Stimulated activated CD8-positive, alpha-beta memory T cell treated with anti-CD3 and anti-CD28 coated beads, Interleukin-12 subunit alpha, Interleukin-12 subunit beta, amount 100 ng/mL, for 24 hours (primary cell): ENCODE results near the gene SMYD5.

ENCODE experiments used
- DNase-seq: peaks from one replicate; pipeline ENCODE4 v3.0.0-alpha.2; 2020; ENCODE audit errors: extremely low read depth

Gene SMYD5

DNA sequence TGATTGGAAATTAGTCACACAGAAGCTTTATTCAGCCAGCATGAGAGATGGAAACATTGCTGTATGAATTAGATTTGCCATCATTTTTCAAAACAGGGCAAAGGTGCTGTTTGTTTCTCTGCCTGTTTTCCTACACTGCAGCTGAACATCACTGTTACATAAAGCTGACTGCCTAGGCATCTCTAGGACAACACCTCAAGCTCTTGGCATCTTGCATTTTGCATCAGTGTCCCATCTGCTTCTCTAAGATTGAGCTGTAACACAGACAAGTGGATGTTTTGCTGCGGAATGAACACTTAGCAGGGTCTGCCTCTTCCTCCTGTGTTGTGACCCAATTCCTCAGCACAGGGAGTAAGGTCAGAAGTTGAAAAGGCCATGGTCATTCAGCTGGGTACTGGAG, 24.9 kb downstream of the SMYD5 start:
- no peak for DNase-seq

DNA sequence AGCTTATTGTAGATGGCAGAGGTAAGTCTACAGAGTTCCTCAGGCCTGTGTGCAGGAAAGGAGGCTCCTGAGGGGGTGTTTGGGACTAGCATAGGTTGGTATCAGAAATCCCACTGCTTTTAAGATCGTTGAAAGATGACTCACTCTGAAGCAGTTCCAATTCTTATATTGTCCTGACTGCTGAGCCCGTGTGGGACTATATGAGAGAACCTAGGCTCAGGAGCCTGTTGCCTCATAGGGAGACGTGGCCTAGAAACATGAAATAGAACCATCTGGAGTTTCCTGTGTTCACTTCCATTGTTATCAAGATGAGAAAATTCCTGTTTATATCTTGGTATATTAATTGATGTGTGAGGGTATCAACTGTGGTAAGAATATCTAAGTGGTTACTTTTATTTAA, 25.7 kb downstream of the SMYD5 start:
- no peak for DNase-seq

DNA sequence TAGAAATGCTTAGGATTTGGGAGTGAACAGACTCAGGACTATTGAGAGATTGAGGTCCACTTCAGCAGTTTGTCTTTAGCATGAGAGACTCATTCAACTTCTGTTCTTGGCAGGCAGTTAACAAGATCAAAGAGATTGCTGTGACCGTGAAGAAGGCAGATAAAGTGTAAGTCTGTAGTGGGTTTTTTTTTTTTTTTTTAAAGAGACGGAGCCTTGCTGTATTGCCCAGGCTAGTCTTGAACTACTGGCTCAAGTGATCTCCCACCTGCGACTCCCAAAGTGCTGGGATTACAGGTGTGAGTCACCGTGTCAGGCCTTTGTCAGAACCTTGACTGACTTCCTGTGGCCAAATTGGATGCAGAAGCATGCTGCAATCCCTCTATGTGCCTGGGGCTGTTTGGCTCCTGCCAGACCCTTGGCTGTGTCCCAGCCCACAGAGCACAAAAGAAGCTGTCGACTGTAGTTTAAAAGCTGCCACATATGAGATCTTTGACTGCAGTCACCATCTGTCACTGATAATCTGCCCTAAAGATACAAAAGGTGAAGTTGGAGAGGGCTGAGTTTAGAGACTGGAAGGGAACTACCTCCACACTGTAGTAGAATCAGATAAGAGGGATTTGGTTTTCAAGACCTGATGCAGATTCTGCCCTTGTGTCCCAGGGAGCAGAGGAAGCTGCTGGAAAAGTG, 30.0 kb downstream of the SMYD5 start:
- no peak for DNase-seq

DNA sequence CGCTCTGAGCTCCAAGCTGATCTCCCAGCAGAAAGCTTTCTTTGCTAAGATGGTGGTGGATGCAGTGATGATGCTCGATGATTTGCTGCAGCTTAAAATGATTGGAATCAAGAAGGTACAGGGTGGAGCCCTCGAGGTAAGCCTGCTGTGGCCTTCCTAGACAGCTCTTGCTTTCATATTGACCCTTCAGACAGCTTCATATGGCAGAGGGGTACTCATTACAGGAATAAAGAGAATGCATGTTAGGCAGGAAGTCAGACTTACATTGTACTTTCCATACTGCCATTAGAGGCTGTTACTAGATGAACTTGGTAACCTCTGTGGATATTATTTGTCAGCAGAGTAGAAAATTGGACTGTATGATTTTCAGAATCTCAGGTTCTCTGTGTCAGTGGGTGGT, 30.5 kb downstream of the SMYD5 start:
- no peak for DNase-seq

DNA sequence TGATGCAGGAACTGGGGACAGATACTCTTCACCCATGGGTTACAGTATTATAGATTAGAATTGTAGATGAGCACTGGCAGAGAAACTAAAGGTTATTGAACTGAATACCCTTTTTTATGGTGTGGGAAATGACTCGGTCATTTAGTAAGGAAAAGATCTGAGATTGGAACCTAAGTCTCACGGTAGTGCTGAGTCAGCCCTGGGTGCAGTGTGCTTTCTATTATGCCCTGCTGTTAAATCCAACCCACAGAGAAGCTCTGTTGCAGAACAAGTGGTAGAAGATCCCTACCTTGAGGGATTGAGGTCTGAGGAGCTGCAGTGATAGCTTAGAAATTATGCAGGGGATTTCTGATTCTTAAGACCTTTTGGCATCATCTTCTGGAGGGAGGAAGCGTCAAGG, 32.8 kb downstream of the SMYD5 start:
- no peak for DNase-seq

DNA sequence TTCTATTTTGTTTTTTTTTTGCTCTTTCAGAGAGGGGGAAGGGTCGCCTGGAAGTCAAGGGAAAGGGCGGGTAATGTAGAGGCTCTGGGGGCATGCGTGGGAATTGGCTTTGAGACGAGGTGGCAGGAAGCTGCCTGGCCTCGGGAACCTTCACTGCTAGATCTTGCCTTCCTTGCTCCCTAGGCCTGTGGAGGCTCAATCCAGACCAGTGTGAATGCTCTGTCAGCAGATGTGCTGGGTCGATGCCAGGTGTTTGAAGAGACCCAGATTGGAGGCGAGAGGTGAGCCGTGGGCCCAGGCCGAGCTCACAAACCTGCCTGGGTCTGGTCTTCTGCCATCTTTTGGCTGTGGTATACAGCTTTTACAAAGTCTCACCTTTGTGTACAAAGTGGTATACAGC, 35.6 kb downstream of the SMYD5 start:
- DNase-seq = no peak

DNA sequence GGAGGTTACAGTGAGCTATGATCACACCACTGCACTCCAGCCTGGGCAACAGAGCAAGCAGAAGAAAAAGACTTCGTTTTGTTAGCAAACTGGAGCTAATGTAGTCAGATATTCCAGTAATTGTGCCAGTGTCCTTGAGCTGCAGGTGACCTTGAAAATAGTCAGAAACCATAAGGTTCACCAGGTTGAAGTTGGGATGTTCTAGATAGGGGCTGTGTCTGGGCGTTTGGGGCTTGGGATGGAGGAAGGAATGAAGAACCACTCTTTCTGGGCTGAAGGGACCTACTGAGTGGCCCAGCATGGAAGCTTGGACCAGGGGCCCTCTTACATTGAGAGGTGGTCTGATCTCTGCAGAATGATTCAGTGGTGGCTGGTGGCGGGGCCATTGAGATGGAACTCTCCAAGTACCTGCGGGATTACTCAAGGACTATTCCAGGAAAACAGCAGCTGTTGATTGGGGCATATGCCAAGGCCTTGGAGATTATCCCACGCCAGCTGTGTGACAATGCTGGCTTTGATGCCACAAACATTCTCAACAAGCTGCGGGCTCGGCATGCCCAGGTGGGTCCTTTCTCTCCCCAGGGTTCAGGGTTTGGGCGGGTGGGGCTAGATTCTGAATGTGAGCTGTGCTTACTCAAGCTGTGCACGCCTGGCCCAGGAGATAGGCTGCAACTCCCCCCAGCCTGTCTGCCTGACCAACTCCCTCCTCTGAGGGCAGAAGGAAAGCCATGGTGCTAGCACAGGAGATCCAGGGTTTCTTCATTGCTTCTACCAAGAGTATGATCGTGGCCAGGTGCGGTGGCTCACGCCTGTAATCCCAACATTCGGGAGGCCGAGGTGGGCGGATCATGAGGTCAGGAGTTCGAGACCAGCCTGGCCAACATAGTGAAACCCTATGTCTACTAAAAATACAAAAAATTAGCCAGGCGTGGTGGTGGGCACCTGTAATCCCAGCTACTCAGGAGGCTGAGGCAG, 37.1 kb downstream of the SMYD5 start:
- DNase-seq = no peak

DNA sequence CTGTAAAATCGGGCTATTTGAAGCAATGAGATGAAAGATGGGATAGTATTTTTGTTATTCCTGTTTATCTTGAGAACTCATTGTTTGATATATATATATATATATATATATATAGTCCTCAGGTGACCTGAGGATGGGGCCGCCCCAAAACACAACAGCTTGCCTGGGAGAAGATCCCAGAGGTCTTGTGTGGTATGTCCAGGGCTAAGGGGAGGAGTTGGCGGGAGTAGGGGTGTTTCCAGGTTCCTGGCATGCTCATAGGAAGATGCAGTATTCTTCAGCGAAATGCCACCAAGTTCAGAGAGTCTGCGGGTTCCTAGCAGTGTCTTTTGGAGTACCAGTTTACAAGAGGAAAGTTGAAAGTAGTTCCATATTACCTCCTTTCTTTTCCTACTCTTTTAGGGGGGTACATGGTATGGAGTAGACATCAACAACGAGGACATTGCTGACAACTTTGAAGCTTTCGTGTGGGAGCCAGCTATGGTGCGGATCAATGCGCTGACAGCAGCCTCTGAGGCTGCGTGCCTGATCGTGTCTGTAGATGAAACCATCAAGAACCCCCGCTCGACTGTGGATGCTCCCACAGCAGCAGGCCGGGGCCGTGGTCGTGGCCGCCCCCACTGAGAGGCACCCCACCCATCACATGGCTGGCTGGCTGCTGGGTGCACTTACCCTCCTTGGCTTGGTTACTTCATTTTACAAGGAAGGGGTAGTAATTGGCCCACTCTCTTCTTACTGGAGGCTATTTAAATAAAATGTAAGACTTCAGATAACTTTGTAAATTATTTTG, 38.4 kb downstream of the SMYD5 start:
- DNase-seq = no peak

DNA sequence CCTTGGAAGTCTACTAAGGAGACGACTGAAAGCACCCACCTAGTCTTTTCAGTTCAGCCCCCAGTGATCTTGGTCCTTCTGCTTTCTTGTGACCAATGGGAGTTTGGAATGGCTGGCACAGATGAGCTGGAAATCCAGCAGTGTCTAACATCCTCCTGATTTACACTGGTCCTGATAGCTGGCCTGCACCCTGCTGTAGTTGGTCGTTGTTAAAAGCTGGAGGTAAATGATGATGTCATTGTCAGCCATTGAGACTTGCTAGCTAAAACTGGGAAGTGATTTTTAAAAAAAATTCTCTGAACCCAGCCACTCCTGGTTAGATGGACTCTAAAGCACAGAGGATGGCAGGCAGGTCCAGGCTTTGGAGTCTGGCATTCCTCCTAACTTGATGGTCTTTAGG, 39.4 kb downstream of the SMYD5 start:
- no peak for DNase-seq

DNA sequence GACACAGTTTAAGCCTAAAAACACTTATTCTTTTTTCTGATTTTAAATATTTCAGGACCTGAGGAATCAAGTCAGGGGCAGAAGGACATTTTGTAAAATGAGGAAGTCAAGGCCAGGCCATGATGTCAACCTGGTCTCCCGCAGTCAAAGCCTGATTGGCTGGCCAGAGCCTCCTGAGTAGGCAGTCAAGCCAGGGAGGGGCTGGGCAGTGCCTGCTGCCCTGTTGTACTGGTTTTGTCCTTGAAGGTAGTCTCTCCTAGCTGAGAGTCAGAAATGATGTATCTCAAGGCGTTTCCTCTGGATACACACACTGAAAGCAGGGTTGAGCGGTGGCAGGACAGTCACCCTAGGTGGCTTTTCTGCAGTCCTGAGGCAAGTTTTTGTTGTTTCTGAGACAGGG, 39.9 kb downstream of the SMYD5 start:
- no peak for DNase-seq

DNA sequence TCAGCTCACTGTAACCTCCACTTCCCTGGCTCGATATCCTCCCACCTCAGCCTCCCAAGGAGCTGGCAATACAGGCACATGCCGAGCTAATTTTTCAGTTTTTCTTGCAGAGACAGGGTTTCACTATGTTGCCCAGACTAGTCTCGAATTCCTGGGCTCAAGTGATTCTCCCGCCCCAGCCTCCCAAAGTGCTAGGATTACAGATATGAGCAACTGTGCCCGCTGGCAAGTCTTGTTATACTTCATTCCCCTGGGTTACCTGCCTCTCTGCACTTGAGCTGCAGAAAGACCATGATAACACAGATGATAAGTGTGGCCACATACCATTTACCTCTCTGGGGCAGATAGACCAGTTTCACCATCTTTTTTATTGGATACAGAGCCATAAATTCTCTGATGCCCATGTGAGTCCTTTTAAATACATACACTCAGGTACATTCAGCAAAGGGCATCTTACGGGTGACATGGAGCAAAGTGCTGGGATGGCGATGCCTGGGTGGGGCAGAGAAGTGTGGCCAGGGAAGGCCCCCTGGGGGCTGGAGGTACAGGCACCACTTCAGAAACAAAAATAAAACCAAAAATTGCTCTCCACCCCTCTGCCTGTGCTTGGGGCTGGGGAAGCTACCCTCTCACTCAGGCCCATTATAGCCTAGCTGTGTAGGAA, 40.4 kb downstream of the SMYD5 start:
- no peak for DNase-seq

DNA sequence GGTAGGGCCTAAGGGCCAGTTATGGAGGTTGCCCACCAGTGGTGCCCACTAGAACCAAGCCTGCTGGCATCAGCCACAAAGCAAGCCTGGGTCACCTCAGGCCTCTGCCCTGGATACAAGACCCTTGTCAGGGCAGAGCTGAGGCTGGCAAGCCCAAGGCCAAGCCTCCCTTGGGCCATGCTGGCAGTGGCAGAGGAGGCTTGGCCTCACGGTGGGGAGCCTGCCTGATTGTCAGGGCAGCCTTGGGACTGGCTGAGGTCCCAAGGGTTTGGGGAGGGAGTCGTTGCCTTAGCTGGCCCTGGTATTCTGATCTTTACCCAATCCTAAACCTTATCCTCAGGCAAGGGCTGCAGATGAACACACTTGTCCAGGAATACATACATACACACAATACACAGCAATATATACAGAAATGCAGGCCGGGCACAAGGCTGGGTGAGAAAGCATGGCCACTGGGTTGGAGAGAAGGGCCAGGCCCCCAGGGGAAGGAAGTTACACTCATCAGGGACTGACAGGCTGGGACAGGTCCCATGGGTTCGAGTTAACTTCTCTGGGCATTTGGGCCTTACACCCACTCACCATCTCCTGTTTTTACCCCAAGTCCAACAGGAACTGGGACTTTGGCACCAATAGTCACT, 41.1 kb downstream of the SMYD5 start:
- no peak for DNase-seq

DNA sequence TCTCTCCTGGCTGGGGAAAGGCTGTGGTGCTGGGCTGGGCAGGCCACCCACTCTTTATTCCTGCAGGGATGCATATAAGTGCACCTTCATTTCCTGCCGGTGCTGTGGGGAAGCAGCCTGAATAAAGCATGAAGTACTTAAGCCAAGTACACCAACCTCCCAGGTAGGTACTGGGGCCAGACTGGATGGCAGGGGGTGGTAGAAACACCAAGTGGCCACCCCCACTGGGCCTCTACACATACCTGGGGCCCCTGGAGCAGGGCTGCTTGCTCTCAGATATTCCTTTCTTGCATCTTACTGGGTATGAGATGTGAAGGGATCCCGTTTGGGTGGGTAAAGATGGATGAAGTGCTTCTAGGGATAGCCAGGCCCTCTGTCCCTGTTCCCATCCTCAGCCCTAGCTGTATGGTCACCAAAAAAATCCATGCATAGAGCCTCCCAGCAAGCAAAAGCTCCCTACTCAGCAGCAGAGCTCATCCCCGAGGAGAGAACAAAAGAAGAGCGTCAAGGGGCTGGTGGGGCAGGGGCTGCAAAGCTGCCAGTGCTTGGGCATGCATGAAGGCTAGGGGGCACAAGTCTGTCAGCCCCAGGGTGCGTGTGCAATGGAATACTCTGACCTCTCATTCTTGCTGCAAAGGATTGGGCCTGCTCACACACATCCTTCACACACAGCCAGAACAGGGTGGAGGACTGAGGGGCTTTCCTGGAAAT, 42.0 kb downstream of the SMYD5 start:
- DNase-seq = no peak

DNA sequence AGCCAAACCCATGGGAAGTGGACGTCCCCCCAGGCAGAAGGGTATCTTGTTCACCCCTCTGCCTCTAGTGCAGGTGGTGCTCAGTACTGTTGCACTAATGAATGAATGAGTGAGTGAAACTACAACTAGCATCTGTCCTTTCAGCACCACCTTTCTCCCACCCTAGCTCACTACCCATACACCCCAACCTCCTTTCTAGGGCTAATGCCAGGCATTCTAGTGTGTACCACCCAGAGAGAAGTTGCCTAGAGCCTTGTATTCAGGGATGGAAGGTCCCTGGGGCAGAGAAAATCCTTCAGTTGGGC, 42.5 kb downstream of the SMYD5 start:
- no peak for DNase-seq

DNA sequence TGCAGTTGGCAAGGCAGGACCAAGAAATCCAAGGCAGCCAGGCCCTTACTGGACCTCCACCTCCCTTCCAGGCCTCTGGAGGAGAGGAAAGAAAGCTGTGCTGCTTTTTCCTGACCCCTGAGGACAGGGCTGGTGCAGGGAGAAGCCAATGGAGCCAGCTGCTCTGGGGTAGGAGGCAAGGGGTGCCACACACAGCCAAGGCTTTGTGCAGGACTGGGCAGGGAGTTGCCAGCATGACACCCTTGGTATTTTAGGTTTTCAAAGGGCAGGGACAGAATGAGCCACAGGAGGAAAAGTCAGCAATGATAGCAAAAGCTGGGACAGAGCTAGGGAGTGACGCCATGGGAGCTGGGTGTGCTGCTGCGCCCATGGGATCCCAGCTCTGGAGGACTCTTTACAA, 43.0 kb downstream of the SMYD5 start:
- DNase-seq = no peak

DNA sequence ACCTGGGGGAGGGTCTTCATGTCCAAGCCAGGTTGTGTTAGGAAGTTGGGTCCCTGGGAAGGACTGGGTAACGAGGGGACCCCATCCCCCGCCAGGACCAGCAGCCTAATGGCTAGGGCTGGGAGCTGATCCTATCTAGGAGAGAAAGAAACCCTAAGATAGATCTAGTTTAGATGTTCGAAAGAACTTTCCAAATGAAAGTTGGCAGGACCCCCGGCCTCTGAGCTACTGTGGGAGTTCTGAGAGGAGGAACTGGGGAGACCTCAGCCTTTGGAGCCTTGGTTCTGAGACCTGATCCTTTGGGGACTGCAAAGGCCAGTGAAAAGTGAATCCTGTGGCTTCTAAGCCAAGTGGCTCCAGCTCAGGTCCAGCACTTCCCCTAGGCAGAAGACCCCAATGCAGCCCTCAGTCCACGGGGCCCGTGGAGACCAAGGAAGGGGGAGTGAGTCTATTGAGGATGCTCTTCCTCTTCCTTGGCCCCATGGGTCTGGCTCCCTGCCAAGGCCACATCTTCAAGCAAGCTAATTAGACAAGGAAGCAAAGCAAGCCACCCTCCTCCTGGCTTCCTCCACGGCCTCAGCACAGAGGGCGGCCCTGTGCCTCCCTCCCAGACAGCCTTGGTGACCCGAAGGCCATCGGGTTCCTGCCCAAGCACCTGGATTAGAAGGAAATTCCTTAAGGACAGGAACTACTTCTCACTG, 43.5 kb downstream of the SMYD5 start:
- DNase-seq = no peak

DNA sequence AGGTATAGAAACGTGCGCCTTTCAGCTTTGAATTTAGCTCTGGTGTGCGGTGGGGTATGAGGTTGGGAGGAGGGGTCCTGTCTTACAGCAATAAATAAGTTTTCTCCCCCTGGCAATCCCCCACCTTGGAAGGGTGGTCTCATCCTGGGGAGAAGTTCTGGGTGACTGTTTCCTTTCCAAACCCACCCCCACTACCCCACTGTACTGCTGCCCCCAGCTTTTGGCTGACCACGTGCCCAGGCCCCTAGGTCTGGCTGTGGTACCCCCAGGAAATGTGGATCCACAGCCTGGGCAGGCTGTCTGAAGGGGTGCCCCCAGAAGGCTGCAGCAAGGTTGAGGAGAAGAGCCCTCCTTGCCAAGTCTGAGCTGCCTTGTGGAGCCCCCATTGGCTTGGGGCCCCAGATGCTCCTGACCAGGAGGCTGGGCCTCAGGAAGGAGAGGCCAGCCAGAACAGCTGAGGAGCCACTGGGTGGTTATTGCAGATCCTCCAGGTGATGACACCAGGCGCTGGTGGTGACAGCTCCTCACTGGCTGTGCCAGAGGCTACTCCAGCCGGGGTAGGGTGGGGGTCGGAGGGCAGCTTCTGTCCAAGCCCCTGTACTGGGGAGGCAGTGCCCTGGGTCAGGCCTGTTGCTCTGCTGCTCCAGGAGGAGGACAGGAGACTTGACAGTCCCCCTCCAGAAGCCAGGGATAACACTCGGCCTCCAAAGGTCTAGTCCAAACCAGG, 44.3 kb downstream of the SMYD5 start:
- no peak for DNase-seq

DNA sequence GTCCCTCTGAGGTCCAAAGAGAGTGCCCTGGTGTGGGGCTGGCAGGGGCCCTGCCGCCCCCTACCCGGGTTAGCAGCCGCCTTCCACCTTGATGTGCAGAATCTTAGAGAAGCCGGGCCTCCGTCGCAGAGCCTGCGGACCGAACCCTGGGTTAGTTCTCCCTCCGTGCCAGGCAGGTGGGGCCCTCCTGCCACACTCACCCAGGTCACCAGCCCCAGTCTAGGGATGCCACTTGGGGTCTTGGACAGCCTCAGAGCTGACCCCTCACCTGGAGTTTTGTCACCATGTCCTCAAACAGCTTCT, 44.8 kb downstream of the SMYD5 start:
- no peak for DNase-seq

DNA sequence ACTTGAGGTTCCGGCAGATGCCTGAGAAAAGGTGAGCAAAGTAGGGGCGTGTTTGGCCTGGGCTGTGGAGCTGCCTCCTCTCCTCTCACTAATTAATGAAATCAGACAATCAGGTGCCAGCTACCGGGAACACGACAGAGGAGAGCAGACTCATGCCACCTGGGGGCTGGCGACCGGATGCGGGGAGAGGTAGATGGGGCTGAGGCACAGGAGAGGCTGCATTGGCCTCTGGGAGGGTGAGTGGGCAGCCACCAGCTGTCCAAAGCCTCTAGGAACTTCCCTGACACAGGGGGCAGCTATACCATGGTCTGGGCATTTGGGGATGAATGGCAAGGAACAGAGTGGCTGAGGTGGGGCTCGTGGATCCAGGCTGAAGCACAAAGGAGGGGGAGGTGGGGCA, 45.2 kb downstream of the SMYD5 start:
- DNase-seq = no peak
